ENCODE results near the gene PPM1G.

DNA sequence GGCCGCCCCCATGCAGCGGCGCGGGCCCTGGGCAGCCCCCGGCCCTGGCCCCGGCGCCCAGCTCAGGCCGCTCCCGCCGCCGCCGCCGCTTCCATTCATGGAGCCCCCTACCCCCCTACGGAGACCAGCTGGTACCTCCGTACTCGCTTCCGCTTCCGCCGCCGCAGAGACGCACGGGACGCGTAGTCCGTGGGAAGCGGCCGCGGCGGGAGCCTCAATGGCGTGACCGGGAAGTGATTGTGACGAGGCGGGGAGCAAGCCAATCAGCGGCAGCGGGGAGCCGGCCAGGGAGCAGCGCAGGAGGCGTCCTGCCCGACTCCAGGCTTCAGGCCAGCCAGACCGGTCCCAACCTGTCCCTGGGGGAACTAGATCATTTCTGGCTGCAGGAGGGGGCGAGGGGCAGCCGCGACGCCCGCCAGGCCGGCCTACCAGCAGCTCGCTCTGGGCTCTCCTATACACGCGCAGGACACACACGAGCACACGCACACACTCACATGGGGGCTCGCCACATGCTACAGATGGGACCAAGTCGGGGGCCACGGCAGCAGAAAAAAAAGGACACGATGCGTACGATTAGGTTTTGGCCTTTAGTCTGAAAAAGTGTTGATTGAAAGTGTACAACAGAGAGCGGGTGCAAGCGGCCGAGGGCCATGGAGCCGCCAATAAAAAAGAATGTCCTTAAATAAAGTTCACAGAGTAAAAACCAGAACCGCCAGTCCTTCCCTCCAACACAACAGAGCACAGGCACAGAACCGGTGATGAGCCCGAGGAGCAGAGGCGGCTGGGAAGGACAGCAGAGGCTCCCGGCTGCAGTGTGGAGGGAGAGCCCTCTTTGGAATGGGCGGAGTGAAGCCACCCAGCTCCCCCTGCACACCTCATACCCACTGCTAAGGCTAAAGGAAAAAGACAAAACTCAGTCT, 28.5 kb downstream of the PPM1G start, which contains the start of gene ZNF513:
- TF ChIP-seq, protein P1, sequence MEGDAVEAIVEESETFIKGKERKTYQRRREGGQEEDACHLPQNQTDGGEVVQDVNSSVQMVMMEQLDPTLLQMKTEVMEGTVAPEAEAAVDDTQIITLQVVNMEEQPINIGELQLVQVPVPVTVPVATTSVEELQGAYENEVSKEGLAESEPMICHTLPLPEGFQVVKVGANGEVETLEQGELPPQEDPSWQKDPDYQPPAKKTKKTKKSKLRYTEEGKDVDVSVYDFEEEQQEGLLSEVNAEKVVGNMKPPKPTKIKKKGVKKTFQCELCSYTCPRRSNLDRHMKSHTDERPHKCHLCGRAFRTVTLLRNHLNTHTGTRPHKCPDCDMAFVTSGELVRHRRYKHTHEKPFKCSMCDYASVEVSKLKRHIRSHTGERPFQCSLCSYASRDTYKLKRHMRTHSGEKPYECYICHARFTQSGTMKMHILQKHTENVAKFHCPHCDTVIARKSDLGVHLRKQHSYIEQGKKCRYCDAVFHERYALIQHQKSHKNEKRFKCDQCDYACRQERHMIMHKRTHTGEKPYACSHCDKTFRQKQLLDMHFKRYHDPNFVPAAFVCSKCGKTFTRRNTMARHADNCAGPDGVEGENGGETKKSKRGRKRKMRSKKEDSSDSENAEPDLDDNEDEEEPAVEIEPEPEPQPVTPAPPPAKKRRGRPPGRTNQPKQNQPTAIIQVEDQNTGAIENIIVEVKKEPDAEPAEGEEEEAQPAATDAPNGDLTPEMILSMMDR (IDR thresholded peaks at IDR 0.05), result no peak
- TF ChIP-seq POLR2A (IDR thresholded peaks at IDR 0.05), result peak; percentile 67
